HG03342 (cell line): ENCODE data around the gene KLF2.

Experiments
- ATAC-seq: cut with Tn5 transposase; IDR thresholded peaks from one replicate; pipeline ENCODE4 v1.9.1; 2021; ENCODE audit warnings: mild to moderate bottlenecking, moderate library complexity; ENCODE audit not compliant: unreplicated experiment

KLF2 gene

DNA sequence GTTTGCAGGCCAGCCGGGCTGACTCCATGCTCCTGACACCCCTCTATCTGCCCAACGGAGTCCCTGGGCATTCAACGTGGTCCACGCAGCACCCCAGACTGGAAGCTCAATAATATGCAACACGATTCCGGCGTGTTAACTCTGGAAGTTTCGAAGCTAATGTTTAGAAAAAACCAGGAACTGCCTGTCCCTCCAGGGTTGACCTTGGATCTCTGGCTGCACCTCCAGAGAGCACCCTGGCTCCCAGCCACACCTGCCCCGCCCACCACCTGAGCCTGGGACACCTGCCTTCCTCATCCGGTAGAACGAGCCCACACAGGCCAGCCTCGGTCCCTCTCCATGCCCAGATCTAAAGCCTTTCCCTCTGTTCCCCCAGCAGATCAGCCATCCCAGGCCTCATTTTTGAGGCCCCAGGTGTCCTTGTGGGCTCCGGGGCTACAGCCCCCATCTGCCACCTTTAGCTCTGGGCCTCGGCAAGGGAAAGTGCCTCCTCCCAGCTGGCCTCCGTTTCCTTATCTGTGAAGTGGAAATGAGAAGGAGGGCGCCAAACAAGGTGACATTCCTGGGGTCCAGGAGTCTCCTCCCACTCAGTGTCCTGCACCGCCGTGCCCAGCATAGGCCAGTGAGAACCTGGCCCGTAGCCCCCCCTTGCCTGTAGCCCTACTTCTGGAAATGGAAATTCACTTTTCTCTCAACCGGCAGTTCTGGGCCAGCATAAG lies 38.7 kb downstream of the KLF2 start:
- no peak for ATAC-seq

- ATAC-seq: no peak
These were observed 39.2 kb downstream of the KLF2 start for GRCh38 chr19:16363852-16364230.

DNA sequence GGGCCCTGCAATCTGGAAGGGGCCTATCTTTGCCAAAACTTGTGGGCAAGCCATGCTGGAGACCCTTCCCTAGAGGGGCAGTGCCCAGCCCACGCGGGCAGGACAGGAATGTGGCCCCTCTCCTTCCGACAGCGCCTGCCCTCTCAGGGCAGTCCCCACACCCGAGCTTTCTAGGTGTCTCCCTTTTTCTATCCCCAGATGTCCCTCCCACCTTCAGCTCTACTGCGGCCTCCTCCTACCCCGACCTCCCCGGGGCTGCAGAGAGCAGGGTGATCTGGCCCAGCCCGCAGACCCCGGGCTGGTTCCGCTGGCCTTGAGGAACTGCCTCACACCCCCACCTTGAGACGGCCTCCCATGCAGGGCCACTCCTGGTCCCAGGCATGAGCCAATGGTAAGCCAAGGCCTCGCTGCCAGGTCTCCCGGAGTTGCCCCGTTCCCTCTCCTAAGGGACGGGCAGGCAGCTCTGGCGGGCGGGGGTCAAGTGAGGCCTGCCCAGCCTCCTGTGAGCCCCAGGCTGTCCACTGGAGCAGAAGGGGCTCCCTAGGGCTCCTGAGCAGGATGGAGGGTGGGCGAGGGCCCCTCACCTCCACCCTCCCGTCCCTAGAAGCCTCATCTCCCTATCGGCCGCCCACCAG lies 39.7 kb downstream of the KLF2 start:
- no peak for ATAC-seq

- no peak for ATAC-seq
These were observed 40.8 kb downstream of the KLF2 start for GRCh38 chr19:16365300-16365996.

DNA sequence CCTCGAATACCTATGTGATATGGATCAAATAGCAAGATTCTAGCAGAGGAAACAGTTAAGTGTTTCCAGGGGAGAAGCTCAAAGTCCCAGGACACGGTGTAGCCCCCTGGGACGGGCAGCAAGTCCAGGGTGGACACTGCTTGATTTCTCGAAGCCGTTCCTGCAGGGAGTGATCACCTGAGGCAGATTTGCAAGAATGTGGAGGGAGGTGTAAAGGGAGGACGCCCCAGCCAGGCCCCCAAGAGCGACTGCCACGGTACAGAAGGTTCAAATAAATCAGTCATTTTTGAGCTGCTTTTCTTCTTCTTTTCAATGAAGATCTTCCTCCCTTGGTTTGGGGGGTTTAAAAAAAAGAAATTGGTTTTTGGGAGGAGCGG lies 41.4 kb downstream of the KLF2 start:
- no peak for ATAC-seq

GRCh38 chr19:16366433-16367260 lies 42.0 kb downstream of the KLF2 start:
- ATAC-seq: no peak

DNA sequence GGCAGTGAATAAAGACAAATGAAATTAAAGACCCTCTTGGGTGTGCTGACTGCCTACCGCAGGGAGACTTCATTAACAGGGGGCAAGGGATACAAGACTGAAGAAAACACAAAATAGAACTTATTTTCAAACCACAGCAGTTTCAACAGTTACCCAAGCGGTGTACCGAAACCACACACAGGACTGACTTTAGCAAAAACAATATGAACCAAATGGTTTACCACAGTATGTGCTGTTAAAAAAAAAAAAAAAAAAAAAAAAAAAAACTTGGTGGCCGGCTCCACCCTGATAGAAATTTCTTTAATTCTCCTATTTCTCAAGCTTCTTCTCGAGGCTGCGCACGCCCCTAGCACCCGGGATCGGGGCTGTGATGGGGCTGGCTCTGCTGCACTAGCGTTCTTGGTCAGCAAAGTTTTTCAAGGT lies 42.6 kb downstream of the KLF2 start:
- ATAC-seq: peak; percentile 40

DNA sequence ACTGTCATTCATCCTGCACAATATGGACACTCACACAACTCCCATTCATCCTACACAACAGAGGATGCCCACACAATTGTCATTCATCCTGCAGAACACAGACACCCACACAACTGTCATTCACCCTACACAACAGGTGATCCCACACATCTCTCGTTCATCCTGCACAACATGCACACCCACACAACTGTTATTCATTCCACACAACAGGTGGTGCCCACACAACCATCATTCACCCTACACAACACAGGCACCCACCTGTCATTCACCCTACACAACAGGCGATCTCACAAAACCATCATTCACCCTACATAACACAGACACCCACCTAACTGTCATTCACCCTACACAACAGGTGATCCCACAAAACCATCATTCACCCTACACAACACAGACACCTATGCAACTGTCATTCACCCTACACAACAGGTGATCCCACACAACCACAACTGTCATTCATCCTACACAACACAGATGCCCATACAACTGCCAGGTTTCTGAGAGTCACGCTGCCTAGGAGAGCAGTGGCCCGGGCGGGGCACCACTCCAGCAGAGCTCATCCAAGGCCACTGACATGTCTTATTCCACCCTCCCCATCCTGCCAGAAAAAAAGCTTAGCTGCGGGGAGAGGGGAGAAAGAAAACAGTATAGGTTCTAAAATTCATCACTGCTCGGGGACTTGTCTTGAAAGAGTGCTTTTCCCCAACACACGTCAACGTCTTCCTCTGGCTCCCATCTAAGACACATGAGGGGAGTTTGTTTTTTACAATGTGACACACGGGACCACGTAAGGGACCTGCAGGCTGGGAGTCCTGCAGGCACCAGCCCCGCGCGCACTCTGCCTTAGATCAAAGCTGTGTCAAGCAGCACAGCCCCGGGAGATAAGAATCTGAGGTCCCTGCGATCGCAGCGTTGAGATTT lies 44.0 kb downstream of the KLF2 start:
- ATAC-seq: no peak

DNA sequence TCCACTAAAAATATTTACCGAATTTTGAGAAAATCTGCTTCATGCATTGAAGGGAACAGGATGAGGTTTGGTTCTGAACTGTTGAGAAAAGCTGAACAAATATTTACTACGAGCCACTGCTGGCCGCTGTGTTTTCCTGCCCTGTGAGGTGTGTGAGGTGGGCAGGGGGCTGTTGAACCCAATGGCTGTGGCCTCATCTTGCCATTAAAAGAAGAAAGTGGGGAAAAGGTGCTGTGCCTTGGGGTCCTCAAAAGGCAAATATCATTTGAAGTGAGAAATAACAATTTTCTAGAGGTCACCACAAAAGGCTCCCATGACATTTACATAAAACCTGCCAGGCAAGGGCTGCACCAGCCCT lies 44.7 kb downstream of the KLF2 start:
- ATAC-seq: no peak

DNA sequence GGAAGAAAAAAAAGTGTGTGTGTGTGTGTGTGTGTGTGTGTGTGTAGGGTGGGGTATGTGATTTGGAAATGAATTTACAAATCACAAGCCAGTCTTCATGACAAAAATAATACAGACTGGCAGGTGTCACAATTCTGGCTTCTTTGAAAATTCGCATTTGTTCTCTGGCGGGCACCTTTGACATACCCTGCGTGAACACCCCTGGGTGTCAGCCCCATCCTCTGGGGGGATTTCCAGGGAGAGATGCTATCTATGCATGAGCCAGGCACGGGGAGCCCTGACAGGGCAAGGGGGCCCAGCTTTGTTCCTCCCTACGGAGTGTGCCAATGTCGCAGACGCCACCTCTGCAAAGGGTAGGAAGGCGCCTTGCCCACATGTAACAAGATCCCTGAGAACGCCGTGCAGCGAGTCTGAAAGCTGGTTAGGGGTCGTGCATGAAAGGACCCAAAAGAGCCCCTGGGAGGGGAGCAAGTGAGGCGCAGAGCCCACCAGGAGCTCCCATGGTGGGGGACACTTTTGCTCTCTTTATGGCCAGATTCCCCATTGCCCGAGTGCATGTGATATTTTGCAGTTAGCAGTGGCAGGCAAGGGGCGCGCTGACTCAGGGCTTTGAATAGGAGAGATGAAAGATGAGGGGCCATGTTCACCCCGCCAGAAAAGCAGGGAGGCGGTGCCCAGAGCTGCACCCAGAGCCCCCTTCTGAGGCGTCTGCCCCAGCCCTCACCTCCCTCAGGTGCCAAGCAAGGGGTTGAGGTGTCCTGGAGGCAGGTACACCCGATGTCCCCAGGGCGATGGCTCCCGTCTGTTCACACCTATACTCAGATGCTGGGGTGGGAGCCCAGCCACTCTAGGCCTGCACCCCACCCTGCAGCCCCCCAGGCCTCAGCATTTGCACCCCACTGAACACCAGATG lies 45.3 kb downstream of the KLF2 start:
- no peak for ATAC-seq

GRCh38 chr19:16370641-16371391 lies 46.2 kb downstream of the KLF2 start:
- no peak for ATAC-seq

DNA sequence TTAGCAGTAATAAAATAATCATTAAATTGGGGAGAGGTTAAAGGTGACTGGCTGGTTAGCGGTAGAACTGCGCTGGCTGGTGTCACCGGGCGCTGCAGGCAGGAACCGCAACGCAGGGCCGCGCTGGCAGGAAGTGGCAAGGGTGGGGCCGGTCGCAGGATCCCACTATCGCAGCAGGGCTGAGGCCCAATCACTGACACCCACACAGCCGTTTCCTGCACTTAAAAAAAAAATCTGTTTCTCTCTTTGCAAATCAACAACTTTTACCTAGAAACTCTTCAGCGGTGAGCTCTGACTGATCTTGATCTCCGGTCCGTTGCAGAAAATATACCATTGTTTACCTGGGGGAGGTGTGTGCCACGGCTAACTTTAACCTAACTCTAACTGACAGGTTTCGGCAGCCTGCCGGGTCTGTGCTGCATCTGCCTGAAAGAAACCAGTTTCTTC lies 46.9 kb downstream of the KLF2 start:
- ATAC-seq: peak; percentile 39

- peak; percentile 10 for ATAC-seq
These were observed 47.7 kb downstream of the KLF2 start for GRCh38 chr19:16372065-16372915.

- ATAC-seq: no peak
These were observed 48.5 kb downstream of the KLF2 start for GRCh38 chr19:16373079-16373478.

DNA sequence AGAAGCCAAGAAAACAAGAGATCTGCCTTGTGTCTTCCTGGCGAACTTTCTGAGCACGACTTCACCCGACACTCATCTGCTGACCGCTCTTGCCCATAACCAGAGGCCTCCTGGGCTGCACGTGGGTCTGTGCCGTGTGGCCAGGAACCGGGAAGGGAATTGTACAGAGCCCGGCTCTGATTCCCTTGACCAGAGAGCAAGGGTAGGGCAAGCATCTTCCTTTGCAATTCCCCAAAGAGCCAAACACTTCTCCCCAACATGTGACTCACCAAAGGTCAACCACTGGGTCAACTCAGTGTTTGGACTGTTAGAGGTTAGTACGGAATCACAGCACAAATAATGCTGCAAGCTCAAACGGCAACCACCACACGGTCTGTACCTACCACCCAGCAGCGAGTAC lies 48.9 kb downstream of the KLF2 start:
- ATAC-seq: no peak

DNA sequence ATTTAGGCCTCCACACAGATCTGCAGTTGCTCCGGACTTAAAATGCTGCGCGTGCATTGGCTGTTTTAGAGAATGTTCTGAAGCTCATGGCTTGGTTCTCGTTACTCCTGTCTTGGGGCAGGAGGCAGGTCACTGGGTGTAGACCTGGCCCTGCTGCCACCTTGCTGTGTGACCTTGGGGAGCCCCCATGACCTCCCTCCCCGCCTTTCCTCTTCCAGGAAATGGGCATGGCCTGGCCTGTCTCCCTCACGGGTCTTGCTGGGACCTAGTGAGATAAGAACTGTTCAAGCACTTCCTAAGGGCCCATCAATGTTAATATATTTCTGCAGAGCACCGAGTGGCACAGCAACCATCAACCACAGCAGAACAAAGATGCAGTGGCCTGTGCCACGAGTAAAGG lies 49.4 kb downstream of the KLF2 start:
- ATAC-seq: no peak

GRCh38 chr19:16374436-16374835 lies 49.8 kb downstream of the KLF2 start:
- no peak for ATAC-seq
